GM12878 (cell line): ENCODE data around the gene TSPAN16. TPM values are rescaled to one million over a fixed set of nuclear protein-coding genes. Genes with fewer than 3 reads are reported as not detected.

Experiments used
- ATAC-seq: fragments of 200-7000 bp; cut with Tn5 transposase; 3 replicates; pipeline ENCODE4 v1.9.1; 2020; ENCODE audit warnings: mild to moderate bottlenecking, moderate library complexity
- BruUV-seq: library from RNA; stranded (reverse); fragments of 400-500 nt; replicated peaks from 2 replicates; lab custom pipeline; 2021; lab: Mats Ljungman, UMichigan
- CTCF ChIA-PET: fragments of 300-600 bp; sonication (Branson Sonifier 250); formaldehyde crosslinking; extraction: SDS; loops from one replicate; lab custom pipeline; 2021; ENCODE audit warnings: inconsistent platforms; lab: Yijun Ruan, JAX
- POLR2A ChIA-PET: fragments of 350-600 bp; formaldehyde crosslinking; extraction: SDS; loops from one replicate; lab custom pipeline; 2021; ENCODE audit warnings: inconsistent platforms; lab: Charles Lee
- RAD21 ChIA-PET: fragments of 300-600 bp; sonication (Branson Sonifier 250); formaldehyde crosslinking; loops from one replicate; lab custom pipeline; 2023; ENCODE audit warnings: antibody characterized with exemption; ENCODE audit not compliant: unreplicated experiment; lab: Charles Lee
- SMC1A ChIA-PET: fragments of 300-600 bp; sonication (Branson Sonifier 250); formaldehyde crosslinking; loops from one replicate; lab custom pipeline; 2023; ENCODE audit not compliant: unreplicated experiment, uncharacterized antibody; lab: Charles Lee
- DNase-seq: peaks from one replicate; pipeline ENCODE4 v3.0.0-alpha.2; 2011; ENCODE audit warnings: low read depth, low spot score
- FAIRE-seq: peaks from 3 replicates; lab custom pipeline; 2011; peaks lifted over from hg19 to GRCh38; lab: Jason Lieb, UNC
- H2AFZ ChIP-seq: 2 replicates; pipeline ENCODE4 v1.6.0; 2011; ENCODE audit warnings: low read depth, low read length, control low read depth; ENCODE audit not compliant: control insufficient read depth
- H3K27ac ChIP-seq: 2 replicates; pipeline ENCODE4 v1.5.1; 2011; ENCODE audit warnings: control low read depth; ENCODE audit not compliant: control insufficient read depth, insufficient read depth
- H3K27me3 ChIP-seq, 2 experiments: replicated peaks in 1 of 2; 2 replicates each; pipeline versions ENCODE4 v1.6.0 to v1.6.1; 2011; ENCODE audit warnings: low read length in 1 of 2; ENCODE audit not compliant: control insufficient read depth in 2 of 2, insufficient read depth in 2 of 2
- H3K36me3 ChIP-seq, 2 experiments: 2 replicates each; pipeline ENCODE4 v1.5.1; 2011; ENCODE audit warnings: low read length in 1 of 2; ENCODE audit not compliant: control insufficient read depth in 2 of 2, insufficient read depth in 2 of 2
- H3K4me1 ChIP-seq: 2 replicates; pipeline ENCODE4 v1.6.1; 2011; ENCODE audit warnings: mild to moderate bottlenecking, low read length, moderate library complexity, mixed read lengths; ENCODE audit not compliant: control insufficient read depth, insufficient read depth
- H3K4me2 ChIP-seq: 2 replicates; pipeline ENCODE4 v1.6.0; 2011; ENCODE audit warnings: control low read depth; ENCODE audit not compliant: control insufficient read depth, insufficient read depth
- H3K4me3 ChIP-seq: fragments of 200-600 bp; sonication (generic); 2 replicates; pipeline ENCODE4 v1.5.1; 2016
- H3K79me2 ChIP-seq: 2 replicates; pipeline ENCODE4 v1.6.0; 2011; ENCODE audit warnings: low read length; ENCODE audit not compliant: control insufficient read depth, insufficient read depth
- H3K9ac ChIP-seq: 2 replicates; pipeline ENCODE4 v1.8.0; 2011; ENCODE audit warnings: low read length, control low read depth, mixed read lengths; ENCODE audit not compliant: control insufficient read depth, insufficient read depth
- H3K9me3 ChIP-seq: replicated peaks from 3 replicates; pipeline ENCODE4 v1.5.1; 2011; ENCODE audit warnings: mild to moderate bottlenecking, low read length; ENCODE audit not compliant: control insufficient read depth, insufficient read depth
- H4K20me1 ChIP-seq: 2 replicates; pipeline ENCODE4 v1.6.0; 2011; ENCODE audit not compliant: control insufficient read depth, insufficient read depth
- EED ChIP-seq: sonication (generic); IDR thresholded peaks from 2 replicates; pipeline ENCODE4 v1.6.1; 2016; ENCODE audit warnings: antibody characterized with exemption, low read depth
- HCFC1 ChIP-seq: fragments of 150-350 bp; IDR thresholded peaks from 2 replicates; pipeline ENCODE4 v1.6.1; 2014; ENCODE audit warnings: low read length
- IKZF2 ChIP-seq, 2 experiments: fragments of 450-650 bp; IDR thresholded peaks; 2 replicates each; pipeline ENCODE4 v1.6.1; 2017; ENCODE audit warnings: mild to moderate bottlenecking in 2 of 2, moderate library complexity in 2 of 2
- NR2C1 ChIP-seq: fragments of 450-650 bp; IDR thresholded peaks from 2 replicates; pipeline ENCODE4 v1.6.1; 2017; ENCODE audit warnings: antibody characterized with exemption, mild to moderate bottlenecking, moderate library complexity
- PAX8 ChIP-seq: fragments of 450-650 bp; IDR thresholded peaks from 2 replicates; pipeline ENCODE4 v1.6.1; 2017; ENCODE audit warnings: mild to moderate bottlenecking, moderate library complexity
- SPI1 ChIP-seq: IDR thresholded peaks from 2 replicates; pipeline ENCODE4 v1.6.1; 2011; ENCODE audit warnings: low read depth, mild to moderate bottlenecking, low read length, moderate library complexity, borderline replicate concordance; ENCODE audit not compliant: insufficient read depth
- SREBF2 ChIP-seq: IDR thresholded peaks from 2 replicates; pipeline ENCODE4 v1.6.1; 2012; ENCODE audit warnings: mild to moderate bottlenecking, low read length
- TCF3 ChIP-seq: IDR thresholded peaks from 2 replicates; pipeline ENCODE4 v1.6.1; 2012; ENCODE audit warnings: low read depth, mild to moderate bottlenecking, low read length, borderline replicate concordance; ENCODE audit not compliant: insufficient read depth
- WRNIP1 ChIP-seq: IDR thresholded peaks from 2 replicates; pipeline ENCODE4 v1.6.1; 2011; ENCODE audit warnings: low read depth, low read length, improper control_type of control experiment, borderline replicate concordance
- WGBS: methylation state at CpG from one replicate; pipeline ENCODE4 v1.1.6; 2016; ENCODE audit warnings: low lambda C conversion rate; ENCODE audit not compliant: insufficient replicate concordance, insufficient coverage; ENCODE audit errors: missing lambda C conversion rate; 5-methylcytosine and 5-hydroxymethylcytosine counted together
- in situ Hi-C: fragments of 300-500 bp; cut with MboI; formaldehyde crosslinking; loops from 9 replicates; pipeline ENCODE4 v1.14.3; 2018; ENCODE audit warnings: mixed read lengths
- intact Hi-C: fragments of 100-400 bp; cut with micrococcal nuclease; formaldehyde crosslinking; loops from one replicate; pipeline ENCODE4 v1.14.2; 2022; ENCODE audit not compliant: unreplicated experiment
- polyA plus RNA-seq, 11 experiments: library from polyadenylated mRNA; depleted of rRNA in 4 of 11; unstranded in 6 of 11; stranded (reverse) in 5 of 11; fragments of >200 nt; fragmentation: Nextera tagmentation in 4 of 11; fragmentation: Illumina TruSeq in 1 of 11; extraction: Ambion mirVana in 4 of 11; extraction: Trizol in 1 of 11; gene quantifications; 1 replicate in 1 of 11; 2 replicates in 10 of 11; pipeline versions ENCODE4 v1.2.1 to v1.2.3, GENCODE V29; 2011 to 2016; ENCODE audit warnings: inconsistent platforms in 2 of 11, missing spikeins in 2 of 11, low read depth in 1 of 11
- total RNA-seq, 4 experiments: library from RNA; depleted of rRNA in 3 of 4; stranded (reverse); fragments of >200 nt in 3 of 4; fragmentation: Illumina TruSeq in 1 of 4; extraction: Trizol in 1 of 4; gene quantifications; 2 replicates each; pipeline versions ENCODE4 v1.2.1 to v1.2.3, GENCODE V29; 2013 to 2021
- TF ChIP-seq, protein P1 (sequence below): fragments of 450-650 bp; IDR thresholded peaks from 2 replicates; pipeline ENCODE4 v1.6.1; 2017; ENCODE audit warnings: mild to moderate bottlenecking, low read depth, inconsistent platforms; ENCODE audit not compliant: poor library complexity, severe bottlenecking
- TF ChIP-seq, protein P2 (sequence below): fragments of 450-650 bp; IDR thresholded peaks from 2 replicates; pipeline ENCODE4 v1.6.1; 2017; ENCODE audit warnings: mild to moderate bottlenecking, moderate library complexity
- TF ChIP-seq, protein P3 (sequence below): fragments of 150-350 bp; IDR thresholded peaks from 2 replicates; pipeline ENCODE4 v1.6.1; 2016; ENCODE audit warnings: low read depth, low read length

Gene TSPAN16
- total and polyA plus RNA-seq, 10 of the 15 experiments (the other 5 are each of a cell fraction or from before 2014, with no cell fraction given) = not detected

- intact Hi-C loops = no loop called here
- no peak for TF ChIP-seq SREBF2
- no peak for TF ChIP-seq HCFC1
- no peak for TF ChIP-seq IKZF2 (IDR thresholded peaks at IDR 0.05)
- TF ChIP-seq, protein P1, sequence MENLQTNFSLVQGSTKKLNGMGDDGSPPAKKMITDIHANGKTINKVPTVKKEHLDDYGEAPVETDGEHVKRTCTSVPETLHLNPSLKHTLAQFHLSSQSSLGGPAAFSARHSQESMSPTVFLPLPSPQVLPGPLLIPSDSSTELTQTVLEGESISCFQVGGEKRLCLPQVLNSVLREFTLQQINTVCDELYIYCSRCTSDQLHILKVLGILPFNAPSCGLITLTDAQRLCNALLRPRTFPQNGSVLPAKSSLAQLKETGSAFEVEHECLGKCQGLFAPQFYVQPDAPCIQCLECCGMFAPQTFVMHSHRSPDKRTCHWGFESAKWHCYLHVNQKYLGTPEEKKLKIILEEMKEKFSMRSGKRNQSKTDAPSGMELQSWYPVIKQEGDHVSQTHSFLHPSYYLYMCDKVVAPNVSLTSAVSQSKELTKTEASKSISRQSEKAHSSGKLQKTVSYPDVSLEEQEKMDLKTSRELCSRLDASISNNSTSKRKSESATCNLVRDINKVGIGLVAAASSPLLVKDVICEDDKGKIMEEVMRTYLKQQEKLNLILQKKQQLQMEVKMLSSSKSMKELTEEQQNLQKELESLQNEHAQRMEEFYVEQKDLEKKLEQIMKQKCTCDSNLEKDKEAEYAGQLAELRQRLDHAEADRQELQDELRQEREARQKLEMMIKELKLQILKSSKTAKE = no peak
- TF ChIP-seq TCF3 = no peak
- TF ChIP-seq, protein P2, sequence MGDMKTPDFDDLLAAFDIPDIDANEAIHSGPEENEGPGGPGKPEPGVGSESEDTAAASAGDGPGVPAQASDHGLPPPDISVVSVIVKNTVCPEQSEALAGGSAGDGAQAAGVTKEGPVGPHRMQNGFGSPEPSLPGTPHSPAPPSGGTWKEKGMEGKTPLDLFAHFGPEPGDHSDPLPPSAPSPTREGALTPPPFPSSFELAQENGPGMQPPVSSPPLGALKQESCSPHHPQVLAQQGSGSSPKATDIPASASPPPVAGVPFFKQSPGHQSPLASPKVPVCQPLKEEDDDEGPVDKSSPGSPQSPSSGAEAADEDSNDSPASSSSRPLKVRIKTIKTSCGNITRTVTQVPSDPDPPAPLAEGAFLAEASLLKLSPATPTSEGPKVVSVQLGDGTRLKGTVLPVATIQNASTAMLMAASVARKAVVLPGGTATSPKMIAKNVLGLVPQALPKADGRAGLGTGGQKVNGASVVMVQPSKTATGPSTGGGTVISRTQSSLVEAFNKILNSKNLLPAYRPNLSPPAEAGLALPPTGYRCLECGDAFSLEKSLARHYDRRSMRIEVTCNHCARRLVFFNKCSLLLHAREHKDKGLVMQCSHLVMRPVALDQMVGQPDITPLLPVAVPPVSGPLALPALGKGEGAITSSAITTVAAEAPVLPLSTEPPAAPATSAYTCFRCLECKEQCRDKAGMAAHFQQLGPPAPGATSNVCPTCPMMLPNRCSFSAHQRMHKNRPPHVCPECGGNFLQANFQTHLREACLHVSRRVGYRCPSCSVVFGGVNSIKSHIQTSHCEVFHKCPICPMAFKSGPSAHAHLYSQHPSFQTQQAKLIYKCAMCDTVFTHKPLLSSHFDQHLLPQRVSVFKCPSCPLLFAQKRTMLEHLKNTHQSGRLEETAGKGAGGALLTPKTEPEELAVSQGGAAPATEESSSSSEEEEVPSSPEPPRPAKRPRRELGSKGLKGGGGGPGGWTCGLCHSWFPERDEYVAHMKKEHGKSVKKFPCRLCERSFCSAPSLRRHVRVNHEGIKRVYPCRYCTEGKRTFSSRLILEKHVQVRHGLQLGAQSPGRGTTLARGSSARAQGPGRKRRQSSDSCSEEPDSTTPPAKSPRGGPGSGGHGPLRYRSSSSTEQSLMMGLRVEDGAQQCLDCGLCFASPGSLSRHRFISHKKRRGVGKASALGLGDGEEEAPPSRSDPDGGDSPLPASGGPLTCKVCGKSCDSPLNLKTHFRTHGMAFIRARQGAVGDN = no peak
- TF ChIP-seq, protein P3, sequence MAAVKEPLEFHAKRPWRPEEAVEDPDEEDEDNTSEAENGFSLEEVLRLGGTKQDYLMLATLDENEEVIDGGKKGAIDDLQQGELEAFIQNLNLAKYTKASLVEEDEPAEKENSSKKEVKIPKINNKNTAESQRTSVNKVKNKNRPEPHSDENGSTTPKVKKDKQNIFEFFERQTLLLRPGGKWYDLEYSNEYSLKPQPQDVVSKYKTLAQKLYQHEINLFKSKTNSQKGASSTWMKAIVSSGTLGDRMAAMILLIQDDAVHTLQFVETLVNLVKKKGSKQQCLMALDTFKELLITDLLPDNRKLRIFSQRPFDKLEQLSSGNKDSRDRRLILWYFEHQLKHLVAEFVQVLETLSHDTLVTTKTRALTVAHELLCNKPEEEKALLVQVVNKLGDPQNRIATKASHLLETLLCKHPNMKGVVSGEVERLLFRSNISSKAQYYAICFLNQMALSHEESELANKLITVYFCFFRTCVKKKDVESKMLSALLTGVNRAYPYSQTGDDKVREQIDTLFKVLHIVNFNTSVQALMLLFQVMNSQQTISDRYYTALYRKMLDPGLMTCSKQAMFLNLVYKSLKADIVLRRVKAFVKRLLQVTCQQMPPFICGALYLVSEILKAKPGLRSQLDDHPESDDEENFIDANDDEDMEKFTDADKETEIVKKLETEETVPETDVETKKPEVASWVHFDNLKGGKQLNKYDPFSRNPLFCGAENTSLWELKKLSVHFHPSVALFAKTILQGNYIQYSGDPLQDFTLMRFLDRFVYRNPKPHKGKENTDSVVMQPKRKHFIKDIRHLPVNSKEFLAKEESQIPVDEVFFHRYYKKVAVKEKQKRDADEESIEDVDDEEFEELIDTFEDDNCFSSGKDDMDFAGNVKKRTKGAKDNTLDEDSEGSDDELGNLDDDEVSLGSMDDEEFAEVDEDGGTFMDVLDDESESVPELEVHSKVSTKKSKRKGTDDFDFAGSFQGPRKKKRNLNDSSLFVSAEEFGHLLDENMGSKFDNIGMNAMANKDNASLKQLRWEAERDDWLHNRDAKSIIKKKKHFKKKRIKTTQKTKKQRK = no peak
- TF ChIP-seq PAX8 = no peak
- no peak for TF ChIP-seq SPI1
- no peak for TF ChIP-seq WRNIP1
- no peak for TF ChIP-seq NR2C1
- no peak for TF ChIP-seq EED
These were observed 66.1 kb downstream of the TSPAN16 start for GRCh38 chr19:11361771-11362731.

More at GRCh38 chr19:11361771-11362731, 66.1 kb downstream of the TSPAN16 start:
- in situ Hi-C loops = no loop called here
- ChIA-PET SMC1A (no interaction called here), POLR2A (no interaction called here), CTCF (no interaction called here), RAD21 (interaction anchor here (1.4 kb wide), 1 partner anchor 12 kb away, joined by 5 read pairs; the partner anchor contains the start of gene SWSAP1)
- WGBS = 85% methylated on average over 35 of the region's 35 CpGs
- Histone ChIP-seq H3K4me1 (no peaks in the 10 kb centered on the region), H3K9ac (no peak overlapping the region), H3K9me3 (no peaks in the 10 kb centered on the region), H4K20me1 (no peaks in the 10 kb centered on the region), H3K27ac (no peak overlapping the region), H3K4me3 (no peak overlapping the region), H3K79me2 (no peaks in the 10 kb centered on the region), H2AFZ (no peak overlapping the region), H3K27me3 (no peaks in the 10 kb centered on the region), H3K4me2 (no peak overlapping the region), H3K36me3 (no peaks in the 10 kb centered on the region)
- ATAC-seq (no peak), DNase-seq (no peak), FAIRE-seq (no peak)
- BruUV-seq = no TSS peak
